HCT116 (cell line): ENCODE results near the gene SPEF2. TPM values are rescaled to one million over a fixed set of nuclear protein-coding genes. Genes with fewer than 3 reads are reported as not detected.

ENCODE experiments used
- ATAC-seq: fragments of 200-7000 bp; cut with Tn5 transposase; 2 replicates; pipeline ENCODE4 v1.9.1; 2020; ENCODE audit warnings: mild to moderate bottlenecking, moderate library complexity
- BruUV-seq: library from RNA; stranded (reverse); fragments of 400-500 nt; replicated peaks from 2 replicates; lab custom pipeline; 2021; lab: Mats Ljungman, UMichigan
- CTCF ChIA-PET: fragments of 300-600 bp; sonication (Branson Sonifier 250); formaldehyde crosslinking; loops from one replicate; lab custom pipeline; 2021; ENCODE audit warnings: antibody characterized with exemption; lab: Charles Lee
- POLR2A ChIA-PET: fragments of 300-600, 350-600 bp; sonication (Branson Sonifier 250); formaldehyde crosslinking; loops from one replicate; lab custom pipeline; 2021; ENCODE audit warnings: antibody characterized with exemption; lab: Charles Lee
- RAD21 ChIA-PET, 2 experiments: fragments of 300-600 bp; sonication (Branson Sonifier 250); formaldehyde crosslinking; loops; one replicate each; lab custom pipeline; 2023; ENCODE audit warnings: low total read pairs in 2 of 2; ENCODE audit not compliant: uncharacterized antibody in 2 of 2, unreplicated experiment in 2 of 2, low non-redundant PET in 1 of 2; lab: Charles Lee
- DNase-seq: peaks from one replicate; pipeline ENCODE4 v3.0.0-alpha.2; 2010; ENCODE audit warnings: low read depth, low spot score
- H2AFZ ChIP-seq: fragments of 200-600 bp; shearing (Covaris generic), sonication (generic); 2 replicates; pipeline ENCODE4 v1.6.1; 2017; ENCODE audit warnings: low read depth, mixed run types, mixed read lengths, antibody characterized with exemption, low read length; ENCODE audit not compliant: poor library complexity, severe bottlenecking
- H3K27ac ChIP-seq: 2 replicates; pipeline ENCODE4 v1.5.1; 2012; ENCODE audit warnings: low read depth, low read length
- H3K27me3 ChIP-seq: fragments of 200-600 bp; sonication (generic); 2 replicates; pipeline ENCODE4 v1.6.1; 2016; ENCODE audit warnings: mixed run types, low read length, mixed read lengths; ENCODE audit not compliant: insufficient read depth
- H3K36me3 ChIP-seq, 2 experiments: fragments of 200-500 bp in 1 of 2; fragments of 200-600 bp in 1 of 2; sonication (Bioruptor generic) in 1 of 2; sonication (generic) in 1 of 2; 2 replicates each; pipeline versions ENCODE4 v1.5.1 to v1.6.1; 2014 to 2016; ENCODE audit warnings: low read length in 2 of 2, inconsistent platforms in 1 of 2, mixed read lengths in 1 of 2, mixed run types in 1 of 2; ENCODE audit not compliant: insufficient read depth in 2 of 2, control insufficient read depth in 1 of 2
- H3K4me1 ChIP-seq, 2 experiments: fragments of 200-600 bp in 1 of 2; sonication (generic) in 1 of 2; 2 replicates each; pipeline versions ENCODE4 v1.5.1 to v1.6.1; 2012 to 2017; ENCODE audit warnings: low read length in 2 of 2, inconsistent platforms in 1 of 2, mild to moderate bottlenecking in 1 of 2, mixed read lengths in 1 of 2, mixed run types in 1 of 2, moderate library complexity in 1 of 2; ENCODE audit not compliant: insufficient read depth in 2 of 2, control insufficient read depth in 1 of 2
- H3K4me2 ChIP-seq: fragments of 200-600 bp; sonication (generic); 2 replicates; pipeline ENCODE4 v1.6.1; 2017; ENCODE audit warnings: mixed run types, low read length, mixed read lengths
- H3K4me3 ChIP-seq, 2 experiments: fragments of 200-600 bp in 1 of 2; sonication (generic) in 1 of 2; replicated peaks in 1 of 2; 2 replicates each; pipeline ENCODE4 v1.5.1; 2011 to 2016; ENCODE audit warnings: low read length in 2 of 2, control low read depth in 1 of 2, low read depth in 1 of 2, mild to moderate bottlenecking in 1 of 2, mixed read lengths in 1 of 2, mixed run types in 1 of 2
- H3K79me2 ChIP-seq: fragments of 200-600 bp; sonication (generic); 2 replicates; pipeline ENCODE4 v1.6.1; 2017; ENCODE audit warnings: mild to moderate bottlenecking, mixed run types, low read length, moderate library complexity, mixed read lengths; ENCODE audit not compliant: insufficient read depth
- H3K9ac ChIP-seq: fragments of 200-600 bp; sonication (generic); 2 replicates; pipeline ENCODE4 v1.6.1; 2016; ENCODE audit warnings: low read length, mixed read lengths
- H3K9me2 ChIP-seq: fragments of 200-600 bp; sonication (generic), shearing (Covaris generic); 2 replicates; pipeline ENCODE4 v1.6.1; 2017; ENCODE audit warnings: mixed run types, mild to moderate bottlenecking, moderate library complexity; ENCODE audit not compliant: insufficient read depth
- H3K9me3 ChIP-seq, 2 experiments: fragments of 200-500 bp in 1 of 2; fragments of 200-600 bp in 1 of 2; sonication (Bioruptor generic) in 1 of 2; sonication (generic) in 1 of 2; 2 replicates each; pipeline ENCODE4 v1.6.1; 2014 to 2017; ENCODE audit warnings: low read length in 2 of 2, mixed read lengths in 2 of 2, inconsistent platforms in 1 of 2, low read depth in 1 of 2, mild to moderate bottlenecking in 1 of 2, mixed run types in 1 of 2, moderate library complexity in 1 of 2; ENCODE audit not compliant: control insufficient read depth in 1 of 2, insufficient read depth in 1 of 2
- H4K20me1 ChIP-seq: fragments of 200-600 bp; sonication (generic), shearing (Covaris generic); 2 replicates; pipeline ENCODE4 v1.6.1; 2017; ENCODE audit warnings: mixed run types, mild to moderate bottlenecking, moderate library complexity; ENCODE audit not compliant: insufficient read depth
- EZH2phosphoT487 ChIP-seq: fragments of 200-600 bp; IDR thresholded peaks from 2 replicates; pipeline ENCODE4 v1.6.1; 2018; ENCODE audit warnings: antibody characterized with exemption, borderline replicate concordance
- FOSL1 ChIP-seq: IDR thresholded peaks from 2 replicates; pipeline ENCODE4 v1.6.1; 2012; ENCODE audit warnings: low read depth
- POLR2A ChIP-seq: IDR thresholded peaks from 2 replicates; pipeline ENCODE4 v1.7.0; 2011; ENCODE audit warnings: borderline replicate concordance; ENCODE audit not compliant: insufficient read depth, insufficient read length; ENCODE audit errors: extremely low read depth
- POLR2AphosphoS5 ChIP-seq: IDR thresholded peaks from 2 replicates; pipeline ENCODE4 v1.6.1; 2011; ENCODE audit warnings: mild to moderate bottlenecking, low read depth, low read length, moderate library complexity
- RAD21 ChIP-seq: IDR thresholded peaks from 2 replicates; pipeline ENCODE4 v1.6.1; 2012; ENCODE audit warnings: low read depth, mild to moderate bottlenecking
- SIN3A ChIP-seq: IDR thresholded peaks from 2 replicates; pipeline ENCODE4 v1.6.1; 2012; ENCODE audit warnings: low read depth
- SP1 ChIP-seq: IDR thresholded peaks from 2 replicates; pipeline ENCODE4 v1.6.1; 2012; ENCODE audit warnings: low read depth
- SRF ChIP-seq: IDR thresholded peaks from 2 replicates; pipeline ENCODE4 v1.6.1; 2012; ENCODE audit warnings: low read depth
- YY1 ChIP-seq: IDR thresholded peaks from 2 replicates; pipeline ENCODE4 v1.6.1; 2011; ENCODE audit warnings: low read length, low read depth, moderate library complexity, mild to moderate bottlenecking; ENCODE audit not compliant: insufficient replicate concordance; ENCODE audit errors: extremely low read depth
- ZNF274 ChIP-seq: fragments of 200-500 bp; sonication (Bioruptor generic); IDR thresholded peaks from 2 replicates; pipeline ENCODE4 v1.6.1; 2014; ENCODE audit warnings: mild to moderate bottlenecking, low read depth, low read length, inconsistent platforms
- intact Hi-C: fragments of 100-400 bp; cut with micrococcal nuclease; formaldehyde crosslinking; loops from 2 replicates; pipeline ENCODE4 v1.10.0; 2022
- total RNA-seq: library from RNA; stranded (reverse); gene quantifications from one replicate; pipeline ENCODE4 v1.2.1, GENCODE V29; 2021; ENCODE audit not compliant: unreplicated experiment
- TF ChIP-seq, protein P1 (sequence below): IDR thresholded peaks from 2 replicates; pipeline ENCODE4 v1.6.1; 2012; ENCODE audit warnings: low read depth
- TF ChIP-seq, protein P2 (sequence below): IDR thresholded peaks from 2 replicates; pipeline ENCODE4 v1.6.1; 2012
- TF ChIP-seq, protein P3 (sequence below): IDR thresholded peaks from 2 replicates; pipeline ENCODE4 v1.6.1; 2012
- TF ChIP-seq, protein P4 (sequence below), 3 experiments: fragments of 200-600 bp in 1 of 3; sonication (generic) in 1 of 3; IDR thresholded peaks in 2 of 3; conservative IDR thresholded peaks in 1 of 3; 2 replicates each; pipeline ENCODE4 v1.5.1; 2012 to 2017; ENCODE audit warnings: low read depth in 2 of 3, low read length in 2 of 3, antibody characterized with exemption in 1 of 3, borderline replicate concordance in 1 of 3, control low read depth in 1 of 3, mild to moderate bottlenecking in 1 of 3, mixed read lengths in 1 of 3, mixed run types in 1 of 3, moderate library complexity in 1 of 3; ENCODE audit not compliant: insufficient read depth in 1 of 3

The SPEF2 gene
- total RNA-seq, 1 experiment from 2014 or later = 4.6 TPM

DNA sequence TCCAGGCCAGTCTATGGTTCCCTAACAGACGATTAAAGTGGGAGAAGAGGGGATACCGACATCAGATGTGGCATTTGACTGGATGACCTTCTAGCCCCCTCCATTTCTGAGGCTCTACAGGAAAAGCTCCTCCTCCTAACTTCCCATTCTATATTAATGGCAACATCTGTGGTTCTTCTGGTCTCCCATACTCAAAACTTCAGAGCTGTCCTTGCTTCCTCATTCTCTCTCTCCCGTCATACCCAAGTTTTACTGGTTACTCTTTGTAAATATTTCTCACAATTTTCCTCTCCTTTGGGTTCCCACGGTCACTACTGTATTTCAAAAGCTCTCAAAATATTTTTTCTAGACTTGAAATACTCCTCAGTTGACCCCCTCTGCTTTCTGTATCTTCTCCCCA is 203.1 kb downstream of the SPEF2 start:
- ATAC-seq (no peak), DNase-seq (no peak)
- Histone ChIP-seq H3K9ac (no peak overlapping the region), H4K20me1 (no peaks in the 10 kb centered on the region), H3K4me3 (no peak overlapping the region), H3K27me3 (peaks cover 27% of the 10 kb centered on the region; the same call in 1 of the 2 replicates), H3K4me2 (no peak overlapping the region), H2AFZ (no peak overlapping the region), H3K27ac (no peak overlapping the region), H3K9me3 (no peaks in the 10 kb centered on the region), H3K79me2 (no peaks in the 10 kb centered on the region), H3K9me2 (no peaks in the 10 kb centered on the region), H3K36me3 (no peaks in the 10 kb centered on the region), H3K4me1 (no peaks in the 10 kb centered on the region)
- intact Hi-C loops = no loop called here
- no TSS peak for BruUV-seq
- TF ChIP-seq EZH2phosphoT487 = no peak
- TF ChIP-seq, protein P1, sequence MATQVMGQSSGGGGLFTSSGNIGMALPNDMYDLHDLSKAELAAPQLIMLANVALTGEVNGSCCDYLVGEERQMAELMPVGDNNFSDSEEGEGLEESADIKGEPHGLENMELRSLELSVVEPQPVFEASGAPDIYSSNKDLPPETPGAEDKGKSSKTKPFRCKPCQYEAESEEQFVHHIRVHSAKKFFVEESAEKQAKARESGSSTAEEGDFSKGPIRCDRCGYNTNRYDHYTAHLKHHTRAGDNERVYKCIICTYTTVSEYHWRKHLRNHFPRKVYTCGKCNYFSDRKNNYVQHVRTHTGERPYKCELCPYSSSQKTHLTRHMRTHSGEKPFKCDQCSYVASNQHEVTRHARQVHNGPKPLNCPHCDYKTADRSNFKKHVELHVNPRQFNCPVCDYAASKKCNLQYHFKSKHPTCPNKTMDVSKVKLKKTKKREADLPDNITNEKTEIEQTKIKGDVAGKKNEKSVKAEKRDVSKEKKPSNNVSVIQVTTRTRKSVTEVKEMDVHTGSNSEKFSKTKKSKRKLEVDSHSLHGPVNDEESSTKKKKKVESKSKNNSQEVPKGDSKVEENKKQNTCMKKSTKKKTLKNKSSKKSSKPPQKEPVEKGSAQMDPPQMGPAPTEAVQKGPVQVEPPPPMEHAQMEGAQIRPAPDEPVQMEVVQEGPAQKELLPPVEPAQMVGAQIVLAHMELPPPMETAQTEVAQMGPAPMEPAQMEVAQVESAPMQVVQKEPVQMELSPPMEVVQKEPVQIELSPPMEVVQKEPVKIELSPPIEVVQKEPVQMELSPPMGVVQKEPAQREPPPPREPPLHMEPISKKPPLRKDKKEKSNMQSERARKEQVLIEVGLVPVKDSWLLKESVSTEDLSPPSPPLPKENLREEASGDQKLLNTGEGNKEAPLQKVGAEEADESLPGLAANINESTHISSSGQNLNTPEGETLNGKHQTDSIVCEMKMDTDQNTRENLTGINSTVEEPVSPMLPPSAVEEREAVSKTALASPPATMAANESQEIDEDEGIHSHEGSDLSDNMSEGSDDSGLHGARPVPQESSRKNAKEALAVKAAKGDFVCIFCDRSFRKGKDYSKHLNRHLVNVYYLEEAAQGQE = no peak
- no peak for TF ChIP-seq SRF
- no peak for TF ChIP-seq ZNF274
- RAD21 ChIA-PET = no interaction called here
- POLR2A ChIA-PET = no interaction called here
- CTCF ChIA-PET = no interaction called here

DNA sequence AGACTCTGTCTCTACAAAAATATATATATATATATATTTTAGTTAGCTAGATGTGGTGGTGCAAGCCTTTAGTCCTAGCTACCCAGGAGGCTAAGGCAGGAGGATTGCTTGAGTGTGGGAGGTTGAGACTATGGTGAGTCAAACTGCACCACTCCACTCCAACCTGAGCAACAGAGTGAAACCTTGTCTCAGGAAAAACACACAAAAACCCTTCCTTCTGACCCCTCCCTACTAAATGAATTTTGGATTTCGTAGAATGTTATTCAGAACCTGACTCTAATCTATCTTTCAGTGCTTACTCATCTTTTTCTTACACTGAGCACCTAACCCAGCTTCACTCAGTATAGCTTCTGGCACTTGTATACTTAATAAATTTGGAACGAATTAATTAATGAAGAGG is 203.8 kb downstream of the SPEF2 start:
- ATAC-seq (no peak), DNase-seq (no peak)
- Histone ChIP-seq H3K9me3 (no peaks in the 10 kb centered on the region), H3K9me2 (no peaks in the 10 kb centered on the region), H3K36me3 (no peaks in the 10 kb centered on the region), H3K79me2 (no peaks in the 10 kb centered on the region), H4K20me1 (no peaks in the 10 kb centered on the region), H3K4me2 (no peak overlapping the region), H3K9ac (no peak overlapping the region), H3K27ac (no peak overlapping the region), H3K4me1 (no peaks in the 10 kb centered on the region), H3K27me3 (peaks cover 29% of the 10 kb centered on the region), H2AFZ (no peak overlapping the region), H3K4me3 (no peak overlapping the region)
- ChIA-PET POLR2A (no interaction called here), RAD21 (no interaction called here), CTCF (no interaction called here)
- no TSS peak for BruUV-seq
- intact Hi-C loops = no loop called here
- TF ChIP-seq POLR2AphosphoS5 = no peak
- TF ChIP-seq ZNF274 = no peak
- TF ChIP-seq FOSL1 = no peak
- TF ChIP-seq, protein P2, sequence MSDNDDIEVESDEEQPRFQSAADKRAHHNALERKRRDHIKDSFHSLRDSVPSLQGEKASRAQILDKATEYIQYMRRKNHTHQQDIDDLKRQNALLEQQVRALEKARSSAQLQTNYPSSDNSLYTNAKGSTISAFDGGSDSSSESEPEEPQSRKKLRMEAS = no peak
- TF ChIP-seq POLR2A = no peak
- TF ChIP-seq, protein P3, sequence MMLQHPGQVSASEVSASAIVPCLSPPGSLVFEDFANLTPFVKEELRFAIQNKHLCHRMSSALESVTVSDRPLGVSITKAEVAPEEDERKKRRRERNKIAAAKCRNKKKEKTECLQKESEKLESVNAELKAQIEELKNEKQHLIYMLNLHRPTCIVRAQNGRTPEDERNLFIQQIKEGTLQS = no peak
- TF ChIP-seq YY1 = no peak
- TF ChIP-seq RAD21 = no peak
- TF ChIP-seq SP1 = no peak
- TF ChIP-seq SIN3A = no peak
- TF ChIP-seq, protein P4, sequence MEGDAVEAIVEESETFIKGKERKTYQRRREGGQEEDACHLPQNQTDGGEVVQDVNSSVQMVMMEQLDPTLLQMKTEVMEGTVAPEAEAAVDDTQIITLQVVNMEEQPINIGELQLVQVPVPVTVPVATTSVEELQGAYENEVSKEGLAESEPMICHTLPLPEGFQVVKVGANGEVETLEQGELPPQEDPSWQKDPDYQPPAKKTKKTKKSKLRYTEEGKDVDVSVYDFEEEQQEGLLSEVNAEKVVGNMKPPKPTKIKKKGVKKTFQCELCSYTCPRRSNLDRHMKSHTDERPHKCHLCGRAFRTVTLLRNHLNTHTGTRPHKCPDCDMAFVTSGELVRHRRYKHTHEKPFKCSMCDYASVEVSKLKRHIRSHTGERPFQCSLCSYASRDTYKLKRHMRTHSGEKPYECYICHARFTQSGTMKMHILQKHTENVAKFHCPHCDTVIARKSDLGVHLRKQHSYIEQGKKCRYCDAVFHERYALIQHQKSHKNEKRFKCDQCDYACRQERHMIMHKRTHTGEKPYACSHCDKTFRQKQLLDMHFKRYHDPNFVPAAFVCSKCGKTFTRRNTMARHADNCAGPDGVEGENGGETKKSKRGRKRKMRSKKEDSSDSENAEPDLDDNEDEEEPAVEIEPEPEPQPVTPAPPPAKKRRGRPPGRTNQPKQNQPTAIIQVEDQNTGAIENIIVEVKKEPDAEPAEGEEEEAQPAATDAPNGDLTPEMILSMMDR (IDR thresholded peaks at IDR 0.05 in 2 of 3, conservative IDR thresholded peaks at IDR 0.05 in 1 of 3; ENCODE audit: borderline replicate concordance in 1 of 3, insufficient read depth in 1 of 3, low read depth in 2 of 3, low read length in 2 of 3) = no peak
- TF ChIP-seq SRF = no peak
- TF ChIP-seq EZH2phosphoT487 = no peak
